Kidney (tissue), 14 donors: ENCODE results near the gene KERA. TPM values are rescaled to one million over a fixed set of nuclear protein-coding genes. Genes with fewer than 3 reads are reported as not detected.
A peak's percentile ranks its signal among the peaks of the same experiment; 100 is the strongest.

Experiments
- DNase-seq, 5 donors: peaks; one replicate each; pipeline ENCODE4 v3.0.0-alpha.2; 2013 to 2020
- FAIRE-seq: peaks from 2 replicates; lab custom pipeline; 2012; peaks lifted over from hg19 to GRCh38; lab: Jason Lieb, UNC
- H3K27ac ChIP-seq, 2 donors: one replicate each; pipeline ENCODE4 v1.7.0; 2013; ENCODE audit warnings: low read depth in 2 of 2, low read length in 2 of 2, inconsistent platforms in 1 of 2
- H3K27me3 ChIP-seq: one replicate; pipeline ENCODE4 v1.7.1; 2013; ENCODE audit warnings: low read length, inconsistent platforms; ENCODE audit not compliant: control insufficient read depth, insufficient read depth
- H3K36me3 ChIP-seq, 3 donors: one replicate each; pipeline versions ENCODE4 v1.7.0 to v1.7.1; 2013; ENCODE audit warnings: low read length in 3 of 3, control low read depth in 1 of 3, inconsistent platforms in 1 of 3; ENCODE audit not compliant: insufficient read depth in 3 of 3, control insufficient read depth in 2 of 3
- H3K4me1 ChIP-seq, 3 donors: one replicate each; pipeline versions ENCODE4 v1.7.0 to v1.7.1; 2013; ENCODE audit warnings: low read length in 3 of 3, inconsistent platforms in 1 of 3, low read depth in 1 of 3; ENCODE audit not compliant: control insufficient read depth in 2 of 3, insufficient read depth in 2 of 3
- H3K4me3 ChIP-seq, 3 donors: one replicate each; pipeline versions ENCODE4 v1.7.0 to v1.8.1; 2013; ENCODE audit warnings: low read length in 3 of 3, control low read depth in 1 of 3, inconsistent platforms in 1 of 3
- H3K9ac ChIP-seq, 3 donors: one replicate each; pipeline versions ENCODE4 v1.7.0 to v1.7.1; 2013; ENCODE audit warnings: low read length in 3 of 3, control low read depth in 1 of 3, inconsistent platforms in 1 of 3
- H3K9me3 ChIP-seq, 3 donors: one replicate each; pipeline versions ENCODE4 v1.7.0 to v1.7.1; 2013; ENCODE audit warnings: low read length in 3 of 3, control low read depth in 1 of 3, inconsistent platforms in 1 of 3; ENCODE audit not compliant: control insufficient read depth in 2 of 3, insufficient read depth in 1 of 3
- intact Hi-C: fragments of 100-400 bp; cut with DNase I; formaldehyde crosslinking; loops from one replicate; pipeline ENCODE4 v1.11.1; 2022
- polyA plus RNA-seq: library from polyadenylated mRNA; stranded (reverse); fragments of 350-450 nt; fragmentation: Illumina TruSeq; extraction: RNeasy Lipid Tissue Mini Kit (QIAGEN cat#74804); gene quantifications from one replicate; pipeline ENCODE4 v1.2.3, GENCODE V29; 2014; ENCODE audit warnings: low read depth, low replicate concordance; ENCODE audit not compliant: insufficient read depth
- total RNA-seq: library from RNA; stranded (reverse); fragmentation: NEBNext Ultra II Directional; extraction: Animal tissue kit (Norgen Biotek cat#: 25700); gene quantifications from one replicate; pipeline ENCODE4 v1.2.1, GENCODE V29; 2021
- TF ChIP-seq, protein P1 (sequence below): IDR thresholded peaks from 3 replicates; pipeline ENCODE4 v1.5.1; 2012; ENCODE audit warnings: mild to moderate bottlenecking, moderate library complexity, borderline replicate concordance; ENCODE audit not compliant: insufficient read depth; ENCODE audit errors: extremely low read depth
- donor health status: control.
- donor health status: control.
- donor health status: control.
- donor health status: control.
- donor health status: control.
- donor health status: DM: yes; HTN: yes; CAD: no.
- donor health status: Normal renal cell carcinoma (clear cell type).

The KERA gene
- total and polyA plus RNA-seq, 2 donors from 2014 or later, result not detected

DNA sequence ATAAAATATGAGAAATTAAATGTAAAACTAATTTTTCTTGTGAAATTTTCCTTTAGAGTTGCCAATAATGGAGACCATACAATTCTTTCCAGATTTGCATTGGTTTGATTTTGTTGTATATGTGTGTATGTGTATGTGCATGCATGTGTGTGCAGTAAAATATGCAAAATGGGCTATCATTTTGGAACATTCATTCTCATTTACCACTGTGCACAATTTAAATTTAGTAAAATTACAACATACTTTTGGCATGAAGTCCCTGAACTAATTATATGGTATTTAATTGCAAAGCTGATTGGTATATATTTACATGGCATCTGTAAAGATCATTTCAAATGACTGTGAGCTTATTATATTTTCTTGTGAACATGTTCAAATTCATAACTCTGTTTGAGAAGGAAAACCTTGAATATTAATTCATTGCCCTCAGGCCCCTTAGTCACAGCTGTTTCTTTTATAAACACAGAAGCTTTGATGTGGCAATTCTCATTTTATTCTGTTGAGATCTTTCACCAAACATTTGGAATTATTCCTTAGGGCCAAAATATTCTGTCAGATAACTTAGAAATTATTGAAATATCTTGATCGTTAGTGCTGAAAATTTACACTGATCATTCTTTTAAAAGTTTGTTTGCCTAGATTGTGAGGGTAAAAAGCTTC is 17.6 kb downstream of the KERA start:
- Histone ChIP-seq H3K4me3 (no peak overlapping the region), H3K27ac (no peak overlapping the region), H3K9ac (no peak overlapping the region), H3K9me3 (no peaks in the 10 kb centered on the region), H3K27me3 (no peaks in the 10 kb centered on the region), H3K4me1 (no peaks in the 10 kb centered on the region), H3K36me3 (no peaks in the 10 kb centered on the region)
- intact Hi-C loops, result no loop called here
- TF ChIP-seq, protein P1, sequence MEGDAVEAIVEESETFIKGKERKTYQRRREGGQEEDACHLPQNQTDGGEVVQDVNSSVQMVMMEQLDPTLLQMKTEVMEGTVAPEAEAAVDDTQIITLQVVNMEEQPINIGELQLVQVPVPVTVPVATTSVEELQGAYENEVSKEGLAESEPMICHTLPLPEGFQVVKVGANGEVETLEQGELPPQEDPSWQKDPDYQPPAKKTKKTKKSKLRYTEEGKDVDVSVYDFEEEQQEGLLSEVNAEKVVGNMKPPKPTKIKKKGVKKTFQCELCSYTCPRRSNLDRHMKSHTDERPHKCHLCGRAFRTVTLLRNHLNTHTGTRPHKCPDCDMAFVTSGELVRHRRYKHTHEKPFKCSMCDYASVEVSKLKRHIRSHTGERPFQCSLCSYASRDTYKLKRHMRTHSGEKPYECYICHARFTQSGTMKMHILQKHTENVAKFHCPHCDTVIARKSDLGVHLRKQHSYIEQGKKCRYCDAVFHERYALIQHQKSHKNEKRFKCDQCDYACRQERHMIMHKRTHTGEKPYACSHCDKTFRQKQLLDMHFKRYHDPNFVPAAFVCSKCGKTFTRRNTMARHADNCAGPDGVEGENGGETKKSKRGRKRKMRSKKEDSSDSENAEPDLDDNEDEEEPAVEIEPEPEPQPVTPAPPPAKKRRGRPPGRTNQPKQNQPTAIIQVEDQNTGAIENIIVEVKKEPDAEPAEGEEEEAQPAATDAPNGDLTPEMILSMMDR, result no peak
- FAIRE-seq, result peak; percentile 3
- DNase-seq, result peak in 2 of 5 donors; percentile 14 to 26

DNA sequence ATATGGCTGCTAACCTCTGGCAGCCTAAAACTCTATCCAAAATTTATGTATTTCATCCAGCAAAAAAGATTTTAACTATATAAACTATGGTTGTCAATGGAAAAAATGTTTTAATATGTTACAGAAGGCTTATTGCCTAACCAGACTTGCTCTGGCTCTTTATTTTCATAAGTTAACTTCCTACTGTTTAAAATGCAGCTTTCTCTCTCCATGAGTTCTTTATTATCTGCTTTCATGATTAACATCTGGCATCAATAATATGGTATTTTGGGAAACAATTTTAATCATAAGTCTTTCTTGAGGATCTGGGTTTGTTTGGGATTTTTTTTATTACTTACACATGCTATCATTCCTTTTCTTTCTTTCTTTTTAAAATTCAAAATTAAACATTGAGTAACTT is 20.5 kb downstream of the KERA start:
- intact Hi-C loops, result no loop called here
- peak in 1 of 5 donors; percentile 4 for DNase-seq
- no peak overlapping the region for H3K9ac ChIP-seq
- no peak for FAIRE-seq
- H3K9me3 ChIP-seq, result no peaks in the 10 kb centered on the region
- no peaks in the 10 kb centered on the region for H3K27me3 ChIP-seq
- TF ChIP-seq, protein P1, result no peak
- H3K27ac ChIP-seq, result no peak overlapping the region
- H3K36me3 ChIP-seq, result no peaks in the 10 kb centered on the region
- H3K4me1 ChIP-seq, result no peaks in the 10 kb centered on the region
- no peak overlapping the region for H3K4me3 ChIP-seq

DNA sequence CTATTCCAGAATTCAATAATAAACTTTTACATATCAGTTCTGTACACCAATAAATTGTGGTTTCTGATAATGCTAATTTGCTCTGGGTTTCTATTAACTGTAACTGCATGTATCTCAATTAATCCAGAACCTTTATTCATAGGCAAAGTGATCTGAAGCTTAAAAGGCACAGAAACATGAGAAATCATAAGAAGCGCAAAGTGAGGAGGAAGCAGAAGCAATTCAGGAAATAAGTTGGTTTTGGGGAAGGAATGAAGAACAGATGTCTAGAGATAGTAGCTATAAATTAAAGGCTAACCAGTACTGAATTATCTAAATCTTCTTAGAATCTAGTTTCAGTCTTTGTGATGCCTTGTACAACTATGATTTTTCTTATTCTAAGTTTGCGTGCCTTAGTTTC is 24.6 kb downstream of the KERA start:
- TF ChIP-seq, protein P1, result no peak
- no peaks in the 10 kb centered on the region for H3K27me3 ChIP-seq
- H3K9me3 ChIP-seq, result no peaks in the 10 kb centered on the region
- no peaks in the 10 kb centered on the region for H3K4me1 ChIP-seq
- no peak overlapping the region for H3K27ac ChIP-seq
- no peak overlapping the region for H3K9ac ChIP-seq
- FAIRE-seq (no peak), DNase-seq (no peak)
- intact Hi-C loops, result no loop called here
- H3K4me3 ChIP-seq, result no peak overlapping the region
- H3K36me3 ChIP-seq, result no peaks in the 10 kb centered on the region
